GM13977 (cell line): ENCODE data around the gene ACAP3.

ENCODE experiments used
- DNase-seq: peaks from one replicate; pipeline ENCODE4 v3.0.0; 2012; ENCODE audit warnings: low spot score
- CTCF ChIP-seq: IDR thresholded peaks from 2 replicates; pipeline ENCODE4 v1.5.1; 2012; ENCODE audit warnings: mild to moderate bottlenecking, control low read depth; ENCODE audit not compliant: insufficient read depth; ENCODE audit errors: extremely low read depth, missing control alignments
- in situ Hi-C: fragments of 300-500 bp; cut with MboI; formaldehyde crosslinking; loops from one replicate; pipeline ENCODE4 v1.12.0; 2022; ENCODE audit warnings: low sequenced_read_pairs, low pct_unique_long_range_greater_than_20kb, mixed read lengths, inconsistent platforms; ENCODE audit not compliant: unreplicated experiment

ACAP3 gene

GRCh38 chr1:1347663-1348419 is 40.1 kb upstream of the ACAP3 start:
- no peak for DNase-seq
- TF ChIP-seq CTCF, result no peak

GRCh38 chr1:1347026-1347595 is 39.4 kb upstream of the ACAP3 start:
- no peak for TF ChIP-seq CTCF
- no peak for DNase-seq
- in situ Hi-C loops, result no loop called here

More at GRCh38 chr1:1347663-1348419, 40.1 kb upstream of the ACAP3 start:
- in situ Hi-C loops, result no loop called here

GRCh38 chr1:1346501-1346890 is 38.8 kb upstream of the ACAP3 start:
- TF ChIP-seq CTCF, result no peak
- DNase-seq, result no peak
- in situ Hi-C loops, result no loop called here

- in situ Hi-C loops, result no loop called here
- no peak for TF ChIP-seq CTCF
- DNase-seq, result no peak
These were observed 38.2 kb upstream of the ACAP3 start for GRCh38 chr1:1345860-1346500.

- no peak for DNase-seq
- TF ChIP-seq CTCF, result no peak
- in situ Hi-C loops, result no loop called here
These were observed 37.7 kb upstream of the ACAP3 start for GRCh38 chr1:1345384-1345783.

GRCh38 chr1:1344655-1345361 is 37.1 kb upstream of the ACAP3 start:
- DNase-seq, result no peak
- in situ Hi-C loops, result no loop called here
- TF ChIP-seq CTCF, result no peak
